ENCODE data around the gene CLCA4.
A peak's percentile ranks its signal among the peaks of the same experiment; 100 is the strongest.

Gene CLCA4

DNA sequence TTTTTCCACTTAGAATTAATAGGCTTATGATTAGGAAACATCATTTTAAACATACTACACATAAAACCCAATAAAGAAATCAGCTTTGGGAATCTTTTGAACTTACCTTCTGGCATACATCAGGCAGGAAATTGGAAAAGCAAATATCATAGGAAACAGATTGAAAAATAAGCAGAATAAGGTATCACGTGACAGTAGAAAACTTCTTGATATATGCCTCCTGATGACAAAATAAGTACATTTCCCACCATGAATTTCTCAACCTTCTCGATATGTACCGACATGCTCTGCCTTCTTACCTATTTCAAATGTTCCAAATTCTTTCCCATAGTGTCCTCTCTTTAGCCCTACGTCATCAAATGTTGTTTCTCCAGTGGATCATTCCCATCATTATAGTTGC, 72.4 kb downstream of the CLCA4 start:
- H3K4me1 ChIP-seq (ENCODE audit: insufficient read depth, poor library complexity, severe bottlenecking), result peaks cover 8% of the 10 kb centered on the region
- H3K27ac ChIP-seq (ENCODE audit: poor library complexity, severe bottlenecking), result no peak overlapping the region
- ATAC-seq (ENCODE audit: low read depth) (no peak), DNase-seq (ENCODE audit: low spot score) (no peak)
- no peaks in the 10 kb centered on the region for H3K36me3 ChIP-seq (ENCODE audit: low read depth)
- no peaks in the 10 kb centered on the region for H3K9me3 ChIP-seq (ENCODE audit: severe bottlenecking)
- TF ChIP-seq, protein P1, sequence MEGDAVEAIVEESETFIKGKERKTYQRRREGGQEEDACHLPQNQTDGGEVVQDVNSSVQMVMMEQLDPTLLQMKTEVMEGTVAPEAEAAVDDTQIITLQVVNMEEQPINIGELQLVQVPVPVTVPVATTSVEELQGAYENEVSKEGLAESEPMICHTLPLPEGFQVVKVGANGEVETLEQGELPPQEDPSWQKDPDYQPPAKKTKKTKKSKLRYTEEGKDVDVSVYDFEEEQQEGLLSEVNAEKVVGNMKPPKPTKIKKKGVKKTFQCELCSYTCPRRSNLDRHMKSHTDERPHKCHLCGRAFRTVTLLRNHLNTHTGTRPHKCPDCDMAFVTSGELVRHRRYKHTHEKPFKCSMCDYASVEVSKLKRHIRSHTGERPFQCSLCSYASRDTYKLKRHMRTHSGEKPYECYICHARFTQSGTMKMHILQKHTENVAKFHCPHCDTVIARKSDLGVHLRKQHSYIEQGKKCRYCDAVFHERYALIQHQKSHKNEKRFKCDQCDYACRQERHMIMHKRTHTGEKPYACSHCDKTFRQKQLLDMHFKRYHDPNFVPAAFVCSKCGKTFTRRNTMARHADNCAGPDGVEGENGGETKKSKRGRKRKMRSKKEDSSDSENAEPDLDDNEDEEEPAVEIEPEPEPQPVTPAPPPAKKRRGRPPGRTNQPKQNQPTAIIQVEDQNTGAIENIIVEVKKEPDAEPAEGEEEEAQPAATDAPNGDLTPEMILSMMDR (IDR thresholded peaks at IDR 0.05; ENCODE audit: poor library complexity, severe bottlenecking), result no peak
- no peaks in the 10 kb centered on the region for H3K27me3 ChIP-seq (ENCODE audit: insufficient read depth, poor library complexity, severe bottlenecking)
- no peak overlapping the region for H3K4me3 ChIP-seq (ENCODE audit: severe bottlenecking)

- peaks cover 8% of the 10 kb centered on the region for H3K4me1 ChIP-seq (ENCODE audit: insufficient read depth, poor library complexity, severe bottlenecking)
- ATAC-seq (ENCODE audit: low read depth), result peak; percentile 41; the same call in 1 of the 3 replicates
- TF ChIP-seq, protein P1 (IDR thresholded peaks at IDR 0.05; ENCODE audit: poor library complexity, severe bottlenecking), result no peak
Observed at GRCh38 chr1:86621286-86621685, 74.4 kb downstream of the CLCA4 start.

More at GRCh38 chr1:86621286-86621685, 74.4 kb downstream of the CLCA4 start:
- no peaks in the 10 kb centered on the region for H3K36me3 ChIP-seq (ENCODE audit: low read depth)
- no peaks in the 10 kb centered on the region for H3K9me3 ChIP-seq (ENCODE audit: severe bottlenecking)
- H3K27ac ChIP-seq (ENCODE audit: poor library complexity, severe bottlenecking), result no peak overlapping the region
- no peak overlapping the region for H3K4me3 ChIP-seq (ENCODE audit: severe bottlenecking)
- no peaks in the 10 kb centered on the region for H3K27me3 ChIP-seq (ENCODE audit: insufficient read depth, poor library complexity, severe bottlenecking)
- DNase-seq (ENCODE audit: low spot score), result no peak
